ENCODE data around the gene ADAMTS20.

- TF ChIP-seq CTCF (IDR thresholded peaks at IDR 0.05) = no peak
- TF ChIP-seq EP300 (IDR thresholded peaks at IDR 0.05) = no peak
These were observed 222.6 kb downstream of the ADAMTS20 start for GRCh38 chr12:43329375-43329774.
